Duodenal mucosa (tissue), 2 donors: ENCODE measurements around the gene TSTD1.
"Not testable (repeated sequence)": the region's sequence is repeated elsewhere in the genome, so short reads cannot be mapped to it uniquely, and the experiment has no call there.

Source experiments
- H3K27ac ChIP-seq: one replicate; pipeline ENCODE4 v1.7.0; 2013; ENCODE audit warnings: low read depth, low read length
- H3K27me3 ChIP-seq, 2 donors: one replicate each; pipeline ENCODE4 v1.7.0; 2013; ENCODE audit warnings: low read length in 2 of 2, control low read depth in 1 of 2; ENCODE audit not compliant: insufficient read depth in 2 of 2, control insufficient read depth in 1 of 2
- H3K36me3 ChIP-seq, 2 donors: one replicate each; pipeline ENCODE4 v1.7.0; 2013; ENCODE audit warnings: low read length in 2 of 2, control low read depth in 1 of 2; ENCODE audit not compliant: insufficient read depth in 2 of 2, control insufficient read depth in 1 of 2
- H3K4me1 ChIP-seq, 2 donors: one replicate each; pipeline ENCODE4 v1.7.0; 2013; ENCODE audit warnings: low read length in 2 of 2, control low read depth in 1 of 2; ENCODE audit not compliant: insufficient read depth in 2 of 2, control insufficient read depth in 1 of 2
- H3K4me3 ChIP-seq, 2 donors: one replicate each; pipeline ENCODE4 v1.7.0; 2013; ENCODE audit warnings: low read length in 2 of 2, low read depth in 1 of 2
- H3K9ac ChIP-seq, 2 donors: one replicate each; pipeline ENCODE4 v1.7.0; 2013; ENCODE audit warnings: low read length in 2 of 2, low read depth in 1 of 2
- H3K9me3 ChIP-seq, 2 donors: one replicate each; pipeline ENCODE4 v1.7.0; 2013; ENCODE audit warnings: low read length in 2 of 2, control low read depth in 1 of 2; ENCODE audit not compliant: control insufficient read depth in 1 of 2

TSTD1 gene

DNA sequence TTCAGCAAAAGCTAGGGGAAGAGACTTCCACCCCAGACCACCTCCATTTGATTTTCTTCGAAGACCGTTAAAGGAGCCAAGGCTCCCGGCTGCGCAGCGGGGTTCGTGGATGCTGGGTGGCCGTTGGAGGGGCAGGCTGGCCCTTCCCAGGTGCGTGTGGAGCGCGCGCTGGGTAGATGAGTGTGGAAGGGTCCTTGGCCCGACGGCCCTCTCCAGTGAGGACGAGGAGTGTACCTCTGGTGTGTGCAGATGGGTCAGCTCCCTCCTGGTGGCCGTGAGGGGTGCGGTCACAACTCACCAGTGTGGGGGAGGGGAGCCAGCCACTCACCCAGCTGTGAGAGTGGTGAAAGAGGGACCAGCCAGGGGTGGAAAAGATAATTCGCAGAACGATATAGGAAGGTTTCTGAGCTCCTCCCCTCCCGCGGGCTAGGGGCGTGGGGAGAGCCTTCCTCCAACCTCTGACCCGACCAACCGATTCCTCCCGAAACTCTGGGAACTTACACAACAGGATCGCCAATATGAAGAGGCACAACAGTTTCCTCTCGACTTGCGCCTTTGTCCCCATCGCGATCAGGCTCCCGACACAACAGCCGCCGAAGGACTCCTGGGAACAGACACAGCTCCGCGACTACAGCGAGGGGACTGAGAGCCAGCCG, 18.1 kb downstream of the TSTD1 start, which contains the start of gene F11R:
Gene F11R (minus strand): TSS at position 644 of the 656 bp plus-strand sequence. CDS start 79 bp downstream, at position 565.
- peaks cover 27 to 36% of the 10 kb centered on the region in 2 donors for H3K4me1 ChIP-seq
- peak within 1 kb of the TSS; percentile 90 for H3K27ac ChIP-seq
- peak within 1 kb of the TSS; percentile 95 to 98 for H3K4me3 ChIP-seq
- no peaks in the 10 kb centered on the region for H3K27me3 ChIP-seq
- H3K9me3 ChIP-seq = no peaks in the 10 kb centered on the region
- H3K9ac ChIP-seq = peak within 1 kb of the TSS; percentile 95
- H3K36me3 ChIP-seq = no peaks in the 10 kb centered on the region

DNA sequence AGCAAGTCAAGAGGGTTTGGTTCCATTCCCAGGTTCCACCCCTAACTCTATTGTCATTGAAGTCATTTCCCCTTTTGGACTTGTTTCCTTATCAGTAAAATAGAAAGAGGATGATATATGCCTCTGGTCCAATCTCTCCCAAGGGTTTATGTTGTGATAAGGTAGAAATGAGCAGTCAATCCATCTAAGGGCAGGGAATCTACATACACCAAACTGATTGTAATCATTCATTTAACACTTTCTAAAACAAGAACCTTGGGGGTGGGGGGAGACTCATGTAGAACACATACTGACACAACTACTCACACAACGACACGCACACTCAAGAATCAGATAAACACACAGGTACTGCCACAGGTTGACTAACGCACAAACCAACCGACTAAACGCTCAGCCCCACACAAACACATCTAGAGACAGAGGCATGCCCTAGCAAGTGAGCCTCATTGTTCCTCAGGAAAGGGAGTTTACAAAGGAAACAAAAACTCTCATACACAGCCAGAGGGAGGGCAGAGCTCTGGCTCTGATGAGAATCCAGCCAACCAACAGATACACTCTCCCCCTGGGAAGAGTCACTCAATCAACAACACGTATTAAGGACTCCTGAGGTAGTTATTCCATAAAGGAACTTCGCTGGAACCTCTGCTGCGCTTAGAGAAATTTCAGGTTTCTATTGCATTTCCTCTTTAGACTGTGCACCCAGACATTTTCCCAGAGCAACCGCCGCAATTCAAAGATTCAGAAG, 18.8 kb downstream of the TSTD1 start:
- Histone ChIP-seq H3K27ac (peak overlapping the region; percentile 90), H3K9ac (peak overlapping the region; percentile 95), H3K4me1 (peaks cover 27 to 36% of the 10 kb centered on the region in 2 donors)

DNA sequence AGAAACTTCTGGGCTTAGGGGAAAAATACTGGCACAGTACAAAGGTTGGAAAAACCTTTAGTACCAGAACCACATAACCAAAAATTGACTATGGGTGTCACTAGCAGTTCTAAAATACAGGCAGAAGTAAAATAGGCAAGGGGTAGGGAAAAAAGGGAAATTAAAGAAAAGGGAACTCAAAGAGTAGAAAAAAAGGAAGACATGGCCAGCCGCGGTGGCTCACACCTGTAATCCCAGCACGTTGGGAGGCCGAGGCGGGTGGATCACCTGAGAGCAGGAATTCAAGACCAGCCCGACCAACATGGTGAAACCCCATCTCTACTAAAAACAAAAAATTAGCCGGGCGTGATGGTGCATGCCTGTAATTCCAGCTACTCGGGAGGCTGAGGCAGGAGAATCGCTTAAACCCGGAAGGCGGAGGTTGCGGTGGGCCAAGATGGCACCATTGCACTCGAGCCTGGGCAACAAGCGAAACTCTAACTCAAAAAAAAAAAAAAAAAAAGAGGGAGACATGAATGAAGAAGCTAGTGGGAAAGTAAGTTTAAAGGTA, 19.6 kb downstream of the TSTD1 start:
- Histone ChIP-seq H3K27ac (peak overlapping the region; percentile 90), H3K4me3 (peak overlapping the region; percentile 95 to 98), H3K4me1 (peaks cover 30 to 40% of the 10 kb centered on the region in 2 donors), H3K9ac (peak overlapping the region; percentile 10 to 34)
- not testable (repeated sequence) for H3K27me3 ChIP-seq, H3K9me3 ChIP-seq, H3K36me3 ChIP-seq

More for the DNA sequence above, 18.8 kb downstream of the TSTD1 start:
- Histone ChIP-seq H3K27me3 (no peaks in the 10 kb centered on the region), H3K4me3 (peak overlapping the region; percentile 95 to 98), H3K9me3 (no peaks in the 10 kb centered on the region), H3K36me3 (no peaks in the 10 kb centered on the region)

DNA sequence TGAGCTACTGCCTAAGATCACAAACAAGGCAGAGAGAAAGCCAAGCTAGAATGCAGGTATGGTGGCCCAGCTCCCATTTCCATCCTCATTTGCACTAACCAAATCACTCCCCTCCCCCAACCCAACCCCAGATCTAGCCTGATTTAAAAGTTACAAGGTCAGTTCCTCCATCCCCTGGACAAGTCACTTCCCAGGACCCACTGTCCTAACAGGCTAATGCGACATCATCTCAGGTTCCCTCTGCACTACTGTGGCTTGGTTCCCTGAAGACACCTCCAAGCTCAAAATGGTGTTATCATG, 20.2 kb downstream of the TSTD1 start:
- peaks cover 33 to 46% of the 10 kb centered on the region in 2 donors for H3K4me1 ChIP-seq
- H3K27ac ChIP-seq = no peak overlapping the region
- no peaks in the 10 kb centered on the region for H3K36me3 ChIP-seq
- peak overlapping the region; percentile 95 to 98 for H3K4me3 ChIP-seq
- no peaks in the 10 kb centered on the region for H3K9me3 ChIP-seq
- peak overlapping the region in 1 of 2 donors; percentile 37 for H3K9ac ChIP-seq
- no peaks in the 10 kb centered on the region for H3K27me3 ChIP-seq

DNA sequence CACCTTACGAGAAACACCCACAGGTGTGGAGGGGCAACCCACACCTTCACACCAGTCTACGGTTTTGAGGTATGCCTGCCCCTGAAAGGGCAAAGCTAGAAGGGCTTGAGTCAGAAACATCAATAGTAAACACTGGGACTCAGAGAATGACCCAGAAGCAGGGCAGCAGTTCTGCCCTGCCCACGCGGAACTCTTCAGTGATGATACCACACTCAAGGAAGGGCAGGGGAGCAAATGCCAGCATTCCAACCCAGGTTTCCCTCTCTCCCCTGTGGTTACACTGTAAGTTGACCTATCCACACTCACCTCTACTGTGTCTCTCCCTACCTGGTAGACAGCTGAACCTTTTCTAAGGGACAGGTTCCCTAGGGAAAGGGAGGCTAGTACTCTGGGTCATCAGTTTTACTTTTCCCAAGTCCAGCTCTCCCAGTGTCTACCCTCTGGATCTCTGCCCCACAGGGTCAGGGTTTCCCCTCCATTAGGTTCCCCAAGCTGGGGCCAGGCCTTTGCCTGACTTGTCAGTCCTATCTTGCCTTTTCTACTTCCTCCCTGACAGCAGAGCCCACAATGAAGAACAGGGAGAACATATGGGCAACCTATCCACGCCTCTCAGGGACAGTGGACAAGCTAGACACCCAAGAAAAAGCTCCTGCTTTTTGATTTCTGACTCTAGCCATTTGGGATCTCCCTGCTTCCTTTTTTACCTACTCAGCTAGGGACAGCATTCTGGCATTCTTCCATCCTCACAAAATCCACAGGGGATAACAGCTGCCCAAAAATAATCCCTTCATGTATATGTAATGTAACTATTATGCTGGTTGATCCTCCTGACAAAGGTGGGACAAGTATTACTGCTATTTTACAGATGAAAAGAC, 20.8 kb downstream of the TSTD1 start:
- Histone ChIP-seq H3K4me3 (peak overlapping the region; percentile 95 to 98), H3K36me3 (no peaks in the 10 kb centered on the region), H3K27me3 (no peaks in the 10 kb centered on the region), H3K9me3 (no peaks in the 10 kb centered on the region), H3K27ac (peak overlapping the region; percentile 57), H3K4me1 (peaks cover 39 to 52% of the 10 kb centered on the region in 2 donors), H3K9ac (peak overlapping the region; percentile 37 to 63)

DNA sequence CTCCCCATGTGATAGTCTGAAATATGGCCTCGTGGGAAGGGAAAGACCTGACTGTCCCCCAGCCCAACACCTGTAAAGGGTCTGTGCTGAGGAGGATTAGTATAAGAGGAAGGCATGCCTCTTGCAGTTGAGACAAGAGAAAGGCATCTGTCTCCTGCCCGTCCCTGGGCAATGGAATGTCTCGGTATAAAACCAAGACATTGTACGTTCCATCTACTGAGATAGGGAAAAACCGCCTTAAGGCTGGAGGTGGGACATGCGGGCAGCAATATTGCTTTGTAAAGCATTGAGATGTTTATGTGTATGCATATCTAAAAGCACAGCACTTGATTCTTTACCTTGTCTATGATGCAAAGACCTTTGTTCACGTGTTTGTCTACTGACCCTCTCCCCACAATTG, 21.6 kb downstream of the TSTD1 start:
- peaks cover 41 to 51% of the 10 kb centered on the region in 2 donors for H3K4me1 ChIP-seq
- not testable (repeated sequence) for H3K36me3 ChIP-seq, H3K9me3 ChIP-seq, H3K9ac ChIP-seq, H3K27ac ChIP-seq, H3K4me3 ChIP-seq, H3K27me3 ChIP-seq

DNA sequence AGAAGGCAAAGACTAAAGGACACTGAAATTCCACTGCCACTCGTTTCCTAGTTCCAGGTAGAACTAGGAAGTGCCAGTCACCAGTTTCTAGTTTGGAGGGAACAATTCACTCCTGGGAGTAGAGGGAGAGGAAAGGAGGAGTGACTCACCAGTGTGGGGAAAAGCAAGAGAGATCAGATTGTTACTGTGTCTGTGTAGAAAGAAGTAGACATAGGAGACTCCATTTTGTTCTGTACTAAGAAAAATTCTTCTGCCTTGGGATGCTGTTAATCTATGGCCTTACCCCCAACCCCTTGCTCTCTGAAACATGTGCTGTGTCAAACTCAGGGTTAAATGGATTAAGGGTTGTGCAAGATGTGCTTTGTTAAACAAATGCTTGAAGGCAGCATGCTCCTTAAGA, 22.1 kb downstream of the TSTD1 start:
- not testable (repeated sequence) for H3K4me3 ChIP-seq, H3K9me3 ChIP-seq, H3K36me3 ChIP-seq, H3K27me3 ChIP-seq, H3K9ac ChIP-seq
- peaks cover 40 to 50% of the 10 kb centered on the region in 2 donors for H3K4me1 ChIP-seq
- H3K27ac ChIP-seq = peak overlapping the region; percentile 8

DNA sequence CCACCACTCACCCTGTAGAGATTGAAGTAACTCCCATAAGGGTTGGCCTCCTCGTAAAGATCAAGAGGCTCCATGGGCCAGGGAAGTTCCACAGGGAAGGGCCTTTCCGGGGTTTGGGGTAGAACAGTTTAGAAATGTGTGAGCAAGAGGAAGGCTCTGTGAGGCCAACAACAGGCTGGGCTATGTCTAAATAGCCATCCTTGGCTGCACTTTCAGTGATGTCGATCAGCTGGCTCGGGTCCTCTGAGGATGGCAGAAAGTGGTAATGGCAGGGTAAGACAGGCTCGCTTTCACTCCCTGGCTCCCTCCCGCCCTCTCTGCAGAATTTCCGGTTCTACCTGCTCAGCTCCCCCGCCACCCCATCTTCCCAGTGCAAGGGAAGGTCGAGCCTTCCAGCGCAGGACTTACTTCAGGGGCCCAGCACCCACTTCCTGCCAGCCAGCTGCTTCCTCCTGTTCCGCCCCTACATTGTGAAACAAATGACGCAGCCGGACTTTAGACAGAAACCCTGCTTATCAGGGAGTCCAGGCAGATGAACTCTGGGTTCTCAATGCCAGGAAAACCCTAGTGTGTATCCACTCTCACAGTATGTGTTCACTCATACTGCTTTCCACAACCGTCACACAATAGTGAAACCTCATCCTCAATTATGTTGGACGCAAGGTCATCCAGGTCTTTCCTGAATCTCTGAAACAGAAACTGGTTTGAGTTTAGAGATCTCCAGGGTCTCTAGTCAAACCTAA, 25.1 kb downstream of the TSTD1 start:
- Histone ChIP-seq H3K9ac (peak overlapping the region; percentile 52 to 70), H3K27ac (peak overlapping the region; percentile 89), H3K4me3 (peak overlapping the region; percentile 58 to 71), H3K9me3 (no peaks in the 10 kb centered on the region), H3K36me3 (no peaks in the 10 kb centered on the region), H3K27me3 (no peaks in the 10 kb centered on the region), H3K4me1 (peaks cover 32 to 38% of the 10 kb centered on the region in 2 donors)

DNA sequence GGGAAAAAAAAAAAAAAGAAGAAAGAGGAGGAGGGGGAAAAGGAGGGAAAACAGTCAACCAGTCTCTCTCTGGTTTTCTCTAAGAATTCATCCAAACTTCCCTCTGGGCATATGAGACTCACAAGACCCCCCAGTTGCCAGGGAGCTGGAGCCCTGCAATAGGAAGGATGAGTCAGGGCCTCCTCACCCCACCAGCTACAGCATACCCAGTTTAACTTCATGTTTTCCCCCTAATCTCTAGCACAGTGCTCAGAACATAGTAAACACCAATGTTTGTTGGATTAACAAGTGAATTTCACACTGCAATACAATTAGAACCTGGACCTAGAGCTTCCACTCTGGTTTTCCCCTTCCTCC, 25.7 kb downstream of the TSTD1 start:
- H3K36me3 ChIP-seq = no peaks in the 10 kb centered on the region
- H3K4me3 ChIP-seq = peak overlapping the region; percentile 58 to 71
- peaks cover 27 to 32% of the 10 kb centered on the region in 2 donors for H3K4me1 ChIP-seq
- H3K9ac ChIP-seq = peak overlapping the region; percentile 52 to 70
- peak overlapping the region; percentile 89 for H3K27ac ChIP-seq
- no peaks in the 10 kb centered on the region for H3K9me3 ChIP-seq
- no peaks in the 10 kb centered on the region for H3K27me3 ChIP-seq
